Epidermal melanocyte (primary cell): Measurements from ENCODE around the gene FRMD4A.
"Not testable (repeated sequence)": the region's sequence is repeated elsewhere in the genome, so short reads cannot be mapped to it uniquely, and the experiment has no call there.

Experiments used
- DNase-seq: peaks from one replicate; pipeline ENCODE4 v3.0.0; 2011; ENCODE audit warnings: low spot score; ENCODE audit not compliant: insufficient read length

The FRMD4A gene

GRCh38 chr10:14062528-14063260, 268.0 kb downstream of the FRMD4A start:
- DNase-seq: no peak

- no peak for DNase-seq
Observed at GRCh38 chr10:14060320-14061070, 270.2 kb downstream of the FRMD4A start.

- peak; percentile 42 for DNase-seq
Observed at GRCh38 chr10:14056610-14057332, 274.0 kb downstream of the FRMD4A start.

GRCh38 chr10:14052931-14053330, 277.8 kb downstream of the FRMD4A start:
- no peak for DNase-seq

GRCh38 chr10:14050598-14050997, 280.1 kb downstream of the FRMD4A start:
- no peak for DNase-seq

- DNase-seq: no peak
Observed at GRCh38 chr10:14048930-14049613, 281.7 kb downstream of the FRMD4A start.

GRCh38 chr10:14047431-14047830, 283.3 kb downstream of the FRMD4A start:
- no peak for DNase-seq

GRCh38 chr10:14042051-14042450, 288.7 kb downstream of the FRMD4A start:
- DNase-seq: not testable (repeated sequence)

GRCh38 chr10:14040787-14041631, 289.7 kb downstream of the FRMD4A start:
- DNase-seq: no peak

- DNase-seq: no peak
Observed at GRCh38 chr10:14039968-14040668, 290.6 kb downstream of the FRMD4A start.

GRCh38 chr10:14036233-14036632, 294.5 kb downstream of the FRMD4A start:
- no peak for DNase-seq

GRCh38 chr10:14035506-14035905, 295.2 kb downstream of the FRMD4A start:
- no peak for DNase-seq

- no peak for DNase-seq
Observed at GRCh38 chr10:14032406-14032998, 298.2 kb downstream of the FRMD4A start.

GRCh38 chr10:14026325-14026724, 304.4 kb downstream of the FRMD4A start:
- no peak for DNase-seq

- no peak for DNase-seq
Observed at GRCh38 chr10:14025283-14026189, 305.2 kb downstream of the FRMD4A start.

- DNase-seq: peak; percentile 74
Observed at GRCh38 chr10:14024329-14025202, 306.2 kb downstream of the FRMD4A start.

- no peak for DNase-seq
Observed at GRCh38 chr10:14023673-14024328, 306.9 kb downstream of the FRMD4A start.
